ENCODE measurements around the gene SLC38A6. TPM values are rescaled to one million over a fixed set of nuclear protein-coding genes. Genes with fewer than 3 reads are reported as not detected.

The SLC38A6 gene
- total RNA-seq, 2 donors from 2014 or later: 8.7 to 11.8 TPM

DNA sequence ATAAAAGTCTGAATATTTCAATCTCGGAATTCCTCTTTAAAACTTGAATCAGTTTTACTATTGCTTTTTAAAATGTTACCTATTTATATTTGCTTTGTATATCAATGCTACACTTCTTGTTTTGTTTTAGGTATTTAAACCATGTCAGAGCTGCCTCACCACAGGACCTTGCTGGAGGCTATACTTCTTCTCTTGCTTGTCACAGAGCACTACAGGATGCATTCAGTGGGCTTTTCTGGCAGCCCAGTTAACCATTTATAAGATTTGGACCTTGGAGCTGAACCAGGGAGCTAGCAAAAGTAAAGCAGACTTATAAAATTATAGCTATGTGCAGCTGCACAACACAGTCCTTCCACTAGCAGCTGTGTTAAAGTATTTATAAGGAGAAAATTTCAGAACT lies 12.9 kb upstream of the SLC38A6 start:
- no peaks in the 10 kb centered on the region for H3K27me3 Mint-ChIP-seq
- H3K4me1 Mint-ChIP-seq: peaks cover 5% of the 10 kb centered on the region
- peaks cover 6% of the 10 kb centered on the region for H3K36me3 Mint-ChIP-seq (ENCODE audit: low read depth)
- no peak for ATAC-seq (replicated peaks)
- H3K9me3 Mint-ChIP-seq: no peaks in the 10 kb centered on the region
- no peak overlapping the region for H3K27ac Mint-ChIP-seq
- no peak overlapping the region for H3K4me3 Mint-ChIP-seq

DNA sequence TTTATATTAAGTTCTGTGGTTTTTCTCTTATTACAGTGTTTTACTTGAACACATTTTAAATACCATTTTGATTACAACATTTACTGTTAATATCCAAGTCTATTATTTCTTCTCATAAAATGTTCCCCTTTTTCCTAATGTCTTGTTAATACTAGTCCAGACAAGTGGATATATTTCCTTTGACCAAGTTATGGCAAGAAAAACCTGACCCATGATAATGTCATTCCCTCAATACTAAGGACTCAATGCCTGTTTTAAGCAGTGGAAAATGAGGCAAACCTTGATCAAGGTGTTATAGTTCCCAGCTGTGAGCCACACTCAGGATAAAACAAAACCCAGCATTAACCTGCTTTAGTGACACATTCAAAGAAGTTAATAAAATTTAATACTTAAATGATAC lies 12.4 kb upstream of the SLC38A6 start:
- Mint-ChIP-seq H3K4me1 (peaks cover 5% of the 10 kb centered on the region), H3K27ac (no peak overlapping the region), H3K9me3 (no peaks in the 10 kb centered on the region), H3K36me3 (ENCODE audit: low read depth) (peaks cover 6% of the 10 kb centered on the region), H3K4me3 (no peak overlapping the region), H3K27me3 (no peaks in the 10 kb centered on the region)
- ATAC-seq (replicated peaks): no peak

DNA sequence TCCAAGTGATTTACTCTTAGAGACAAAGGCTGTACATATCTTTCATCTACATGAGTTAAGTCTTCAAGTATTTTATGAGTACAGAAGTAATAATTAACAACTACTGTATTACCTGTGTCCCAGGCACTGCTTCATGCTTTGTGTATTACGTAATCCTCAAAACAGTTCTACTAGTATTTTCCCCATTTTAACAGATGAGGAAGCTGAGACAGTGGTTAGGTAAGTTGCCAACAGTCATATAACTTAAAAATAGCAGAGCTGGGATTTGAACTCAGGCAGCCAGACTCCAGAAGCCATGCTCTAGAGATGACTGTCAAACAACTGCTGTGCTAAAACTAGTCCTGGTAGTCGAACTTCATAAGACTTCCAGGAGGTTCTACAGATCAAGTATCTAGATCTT lies 10.9 kb upstream of the SLC38A6 start:
- H3K4me3 Mint-ChIP-seq: no peak overlapping the region
- H3K27ac Mint-ChIP-seq: no peak overlapping the region
- H3K9me3 Mint-ChIP-seq: no peaks in the 10 kb centered on the region
- no peak for ATAC-seq (replicated peaks)
- no peaks in the 10 kb centered on the region for H3K27me3 Mint-ChIP-seq
- peaks cover 13% of the 10 kb centered on the region for H3K36me3 Mint-ChIP-seq (ENCODE audit: low read depth)
- peaks cover 5% of the 10 kb centered on the region for H3K4me1 Mint-ChIP-seq

DNA sequence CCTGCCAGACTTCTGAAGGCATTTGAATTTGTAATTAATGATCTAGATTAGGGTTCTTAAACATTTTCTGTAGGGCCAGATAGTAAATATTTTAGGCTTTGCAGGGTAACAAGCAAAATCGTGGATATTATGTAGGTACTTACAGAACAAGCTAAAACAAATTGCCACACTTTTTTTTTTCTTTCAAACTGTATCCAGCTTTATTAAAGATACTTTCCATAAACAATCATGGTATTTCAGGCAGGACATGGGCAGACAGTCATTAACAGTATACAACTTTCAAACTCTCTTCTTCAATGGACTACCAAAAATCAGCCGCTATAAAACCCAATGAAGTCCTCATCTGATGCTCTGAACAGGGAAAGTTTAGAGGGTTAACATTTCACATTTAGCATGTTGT lies 9.8 kb upstream of the SLC38A6 start:
- H3K4me1 Mint-ChIP-seq: no peaks in the 10 kb centered on the region
- H3K9me3 Mint-ChIP-seq: no peaks in the 10 kb centered on the region
- no peak overlapping the region for H3K4me3 Mint-ChIP-seq
- peaks cover 16% of the 10 kb centered on the region for H3K36me3 Mint-ChIP-seq (ENCODE audit: low read depth)
- ATAC-seq (replicated peaks): no peak
- H3K27me3 Mint-ChIP-seq: no peaks in the 10 kb centered on the region
- H3K27ac Mint-ChIP-seq: no peak overlapping the region

DNA sequence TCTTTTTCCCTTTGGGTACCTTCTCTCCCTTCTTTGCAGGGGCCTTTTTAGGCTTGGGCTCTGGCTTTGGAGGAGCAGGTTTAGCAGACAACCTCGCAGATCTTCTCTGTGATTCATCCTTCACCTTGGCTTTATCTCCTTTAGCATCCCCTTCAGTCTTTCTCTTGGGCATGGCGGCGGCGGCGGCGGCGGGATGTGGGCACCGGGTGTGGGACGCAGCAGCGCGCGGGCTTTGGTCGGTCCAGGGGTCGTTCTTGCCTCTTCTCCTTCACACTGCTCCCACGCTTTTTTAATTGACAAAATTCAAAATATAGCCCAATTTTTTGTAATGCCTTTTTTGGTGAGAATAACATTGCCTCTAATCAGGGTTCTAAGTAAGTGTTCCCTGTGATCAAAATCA lies 8.8 kb upstream of the SLC38A6 start:
- no peak overlapping the region for H3K4me3 Mint-ChIP-seq
- H3K4me1 Mint-ChIP-seq: no peaks in the 10 kb centered on the region
- H3K27ac Mint-ChIP-seq: no peak overlapping the region
- H3K27me3 Mint-ChIP-seq: no peaks in the 10 kb centered on the region
- no peak for ATAC-seq (replicated peaks)
- peaks cover 26% of the 10 kb centered on the region for H3K36me3 Mint-ChIP-seq (ENCODE audit: low read depth)
- H3K9me3 Mint-ChIP-seq: no peaks in the 10 kb centered on the region

DNA sequence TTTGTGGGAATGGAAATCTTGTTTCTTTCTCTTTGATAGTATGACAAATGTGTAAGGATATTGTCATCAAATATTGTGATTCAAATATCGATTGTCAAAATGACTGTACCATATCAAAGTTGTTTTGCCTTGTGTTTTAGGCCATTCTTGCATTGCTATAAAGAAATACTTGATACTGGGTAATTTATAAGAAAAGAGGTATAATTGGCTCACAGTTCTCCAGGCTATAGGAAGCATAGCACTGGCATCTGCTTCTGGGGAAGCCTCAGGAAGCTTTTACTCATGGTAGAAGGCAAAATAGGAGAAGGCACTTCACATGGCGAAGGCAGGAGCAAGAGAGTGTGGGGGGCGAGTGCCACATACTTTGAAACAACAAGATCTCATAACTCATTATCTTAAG lies 8.0 kb upstream of the SLC38A6 start:
- no peak overlapping the region for H3K27ac Mint-ChIP-seq
- peaks cover 33% of the 10 kb centered on the region for H3K36me3 Mint-ChIP-seq (ENCODE audit: low read depth)
- no peaks in the 10 kb centered on the region for H3K9me3 Mint-ChIP-seq
- H3K4me1 Mint-ChIP-seq: no peaks in the 10 kb centered on the region
- H3K27me3 Mint-ChIP-seq: no peaks in the 10 kb centered on the region
- no peak for ATAC-seq (replicated peaks)
- no peak overlapping the region for H3K4me3 Mint-ChIP-seq

DNA sequence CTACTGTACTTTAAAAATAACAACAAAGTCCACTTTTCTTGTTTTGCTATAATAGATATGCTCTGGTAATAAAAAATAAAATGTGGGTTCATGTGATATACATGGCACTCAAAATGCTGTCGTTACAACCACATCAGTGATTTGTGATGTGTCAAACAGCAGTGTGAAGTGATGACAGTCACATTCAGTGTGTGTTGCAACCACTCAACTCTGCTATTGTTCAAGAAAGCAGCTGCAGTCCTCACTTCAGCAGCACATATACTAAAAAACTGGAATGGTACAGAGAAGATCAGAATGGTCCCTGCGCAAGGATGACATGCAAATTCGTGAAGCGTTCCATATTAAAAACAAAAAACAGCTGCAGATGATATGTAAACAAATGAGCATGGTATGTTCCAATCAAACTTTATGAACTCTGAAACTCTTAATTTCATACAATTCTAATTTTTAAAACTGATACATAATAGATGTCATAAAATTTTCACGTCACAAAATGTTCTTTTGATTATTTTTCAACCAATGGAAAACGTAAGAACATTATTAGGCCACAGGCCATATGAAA lies 6.9 kb upstream of the SLC38A6 start:
- no peaks in the 10 kb centered on the region for H3K27me3 Mint-ChIP-seq
- H3K4me1 Mint-ChIP-seq: peaks cover under 1% of the 10 kb centered on the region
- H3K4me3 Mint-ChIP-seq: no peak overlapping the region
- peaks cover 41% of the 10 kb centered on the region for H3K36me3 Mint-ChIP-seq (ENCODE audit: low read depth)
- no peak for ATAC-seq (replicated peaks)
- no peak overlapping the region for H3K27ac Mint-ChIP-seq
- no peaks in the 10 kb centered on the region for H3K9me3 Mint-ChIP-seq

DNA sequence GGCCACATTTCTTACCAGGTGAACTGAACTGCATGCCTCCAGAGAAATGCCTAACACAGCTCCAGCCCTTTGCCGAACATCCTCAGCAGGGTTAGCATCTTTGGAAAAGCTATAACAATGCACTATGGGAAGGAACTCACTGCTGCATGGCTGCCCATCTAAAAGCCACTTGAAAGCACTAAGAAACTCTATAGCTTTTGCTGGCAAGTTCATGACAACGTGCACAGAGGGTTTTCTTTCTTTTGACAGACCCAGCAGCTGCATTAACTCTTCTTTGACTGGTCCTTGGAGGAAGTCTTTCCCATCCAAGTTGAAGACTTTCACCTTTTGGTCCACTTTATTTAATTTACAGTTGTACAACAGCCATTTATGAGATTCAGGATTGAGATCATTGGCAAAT lies 5.5 kb upstream of the SLC38A6 start:
- H3K27me3 Mint-ChIP-seq: no peaks in the 10 kb centered on the region
- peaks cover 47% of the 10 kb centered on the region for H3K36me3 Mint-ChIP-seq (ENCODE audit: low read depth)
- H3K4me3 Mint-ChIP-seq: no peak overlapping the region
- H3K9me3 Mint-ChIP-seq: no peaks in the 10 kb centered on the region
- peaks cover 10% of the 10 kb centered on the region for H3K4me1 Mint-ChIP-seq
- ATAC-seq (replicated peaks): no peak
- no peak overlapping the region for H3K27ac Mint-ChIP-seq

DNA sequence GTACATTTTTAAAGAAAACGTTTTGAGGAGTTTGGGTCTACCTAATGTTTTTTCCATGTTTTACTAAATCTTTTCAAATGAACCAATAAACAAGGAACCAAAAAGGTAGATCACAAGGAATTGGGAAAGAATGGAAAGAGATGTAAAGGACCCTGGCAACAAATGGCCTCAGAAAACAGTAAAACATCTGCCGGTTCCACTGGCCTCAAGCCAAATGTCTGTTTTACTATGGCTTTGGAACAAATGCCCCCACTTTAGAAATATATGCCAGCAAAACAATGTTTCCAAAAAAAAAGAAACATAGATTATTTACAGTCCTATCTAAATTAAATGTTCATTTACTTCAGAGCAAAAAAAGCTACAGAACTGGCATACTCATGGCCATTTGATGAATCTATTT lies 3.2 kb upstream of the SLC38A6 start:
- Mint-ChIP-seq H3K4me1 (peaks cover 10% of the 10 kb centered on the region), H3K4me3 (peak overlapping the region; percentile 33), H3K36me3 (ENCODE audit: low read depth) (peaks cover 41% of the 10 kb centered on the region), H3K9me3 (no peaks in the 10 kb centered on the region), H3K27me3 (no peaks in the 10 kb centered on the region), H3K27ac (peak overlapping the region; percentile 10)
- ATAC-seq (replicated peaks): no peak

DNA sequence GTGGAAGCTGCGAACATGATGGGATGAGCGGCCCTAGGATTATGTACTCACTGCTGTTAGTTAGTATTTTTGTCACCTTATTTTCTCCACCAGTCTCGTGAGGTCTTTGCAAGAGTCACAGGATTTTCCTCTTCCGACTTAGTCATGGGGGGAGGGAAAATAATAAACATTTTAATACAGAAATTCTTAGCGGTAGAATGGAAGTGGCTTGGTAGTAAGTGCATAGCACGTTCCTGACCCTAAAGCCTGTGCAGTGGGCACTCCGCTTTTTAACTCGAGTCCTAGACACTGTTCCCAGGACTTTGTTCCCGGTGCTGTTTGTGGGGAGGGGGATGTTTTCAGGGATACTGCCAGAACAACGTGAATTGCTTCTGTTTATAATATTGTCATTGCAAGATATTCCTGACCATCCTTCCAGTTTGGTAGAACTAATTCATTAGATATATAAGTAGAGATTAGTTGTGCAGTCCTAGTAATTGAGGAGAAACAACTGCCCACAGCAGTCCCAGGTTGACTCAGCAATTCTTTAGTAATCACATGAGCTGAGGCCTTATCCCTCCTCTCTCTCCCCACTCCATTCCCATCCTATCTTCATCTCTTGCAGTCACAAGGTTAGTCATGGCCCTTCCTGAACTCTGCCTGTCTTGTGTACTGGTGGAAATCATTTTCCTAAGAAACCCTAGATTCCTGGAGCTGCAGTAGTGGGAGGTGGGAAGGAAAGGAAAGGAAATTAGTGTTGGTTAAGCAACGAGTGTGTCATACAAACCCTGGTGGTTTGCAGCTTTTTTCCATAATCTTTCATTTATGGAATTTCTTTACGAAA lies 799 bp downstream of the SLC38A6 start:
- Mint-ChIP-seq H3K4me3 (no peak overlapping the region), H3K27me3 (no peaks in the 10 kb centered on the region), H3K27ac (no peak overlapping the region), H3K36me3 (ENCODE audit: low read depth) (peaks cover 43% of the 10 kb centered on the region), H3K4me1 (peaks cover 10% of the 10 kb centered on the region), H3K9me3 (no peaks in the 10 kb centered on the region)
- no peak for ATAC-seq (replicated peaks)

DNA sequence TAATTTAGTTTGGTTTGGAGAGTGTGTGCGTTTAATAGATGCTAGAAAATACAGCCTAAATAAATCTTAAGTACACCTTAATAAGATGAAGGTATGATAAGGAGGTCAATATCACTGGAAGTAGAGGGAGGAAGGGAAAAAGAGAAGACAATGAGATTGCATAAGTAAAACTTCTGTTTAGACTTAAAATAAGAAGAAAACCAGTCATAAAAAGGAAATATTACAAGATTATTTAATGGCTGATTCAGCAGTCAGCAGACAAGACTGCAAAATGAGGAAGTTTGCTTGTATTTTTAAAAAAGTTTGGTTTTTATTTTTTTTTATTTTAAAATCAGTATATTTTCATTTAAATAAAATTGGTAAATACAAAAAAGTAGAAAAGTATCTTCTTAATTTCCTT lies 3.2 kb downstream of the SLC38A6 start:
- H3K9me3 Mint-ChIP-seq: no peaks in the 10 kb centered on the region
- peaks cover 29% of the 10 kb centered on the region for H3K36me3 Mint-ChIP-seq (ENCODE audit: low read depth)
- H3K4me1 Mint-ChIP-seq: peaks cover 8% of the 10 kb centered on the region
- no peak overlapping the region for H3K4me3 Mint-ChIP-seq
- no peak overlapping the region for H3K27ac Mint-ChIP-seq
- no peak for ATAC-seq (replicated peaks)
- H3K27me3 Mint-ChIP-seq: no peaks in the 10 kb centered on the region

DNA sequence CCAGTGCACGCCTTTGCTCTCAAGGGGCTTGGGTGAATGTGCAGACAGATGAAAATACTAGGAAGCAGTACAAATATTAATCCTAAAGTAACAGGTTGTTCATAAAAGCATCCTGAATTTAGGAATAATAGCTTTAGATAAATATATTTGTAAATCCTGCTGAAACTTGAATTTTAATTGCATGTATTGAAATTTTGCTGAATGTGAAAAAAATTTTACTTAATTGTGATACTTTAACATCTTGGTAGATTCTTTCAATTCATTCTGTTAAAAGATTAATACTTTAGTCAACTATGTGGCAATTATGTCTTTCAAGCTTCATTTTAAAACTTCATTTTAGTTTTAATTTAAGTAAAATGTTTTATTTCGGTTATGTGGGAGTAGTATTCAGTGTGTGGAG lies 5.5 kb downstream of the SLC38A6 start:
- no peak overlapping the region for H3K4me3 Mint-ChIP-seq
- ATAC-seq (replicated peaks): no peak
- H3K9me3 Mint-ChIP-seq: no peaks in the 10 kb centered on the region
- H3K27me3 Mint-ChIP-seq: no peaks in the 10 kb centered on the region
- peaks cover 23% of the 10 kb centered on the region for H3K36me3 Mint-ChIP-seq (ENCODE audit: low read depth)
- no peak overlapping the region for H3K27ac Mint-ChIP-seq
- no peaks in the 10 kb centered on the region for H3K4me1 Mint-ChIP-seq

DNA sequence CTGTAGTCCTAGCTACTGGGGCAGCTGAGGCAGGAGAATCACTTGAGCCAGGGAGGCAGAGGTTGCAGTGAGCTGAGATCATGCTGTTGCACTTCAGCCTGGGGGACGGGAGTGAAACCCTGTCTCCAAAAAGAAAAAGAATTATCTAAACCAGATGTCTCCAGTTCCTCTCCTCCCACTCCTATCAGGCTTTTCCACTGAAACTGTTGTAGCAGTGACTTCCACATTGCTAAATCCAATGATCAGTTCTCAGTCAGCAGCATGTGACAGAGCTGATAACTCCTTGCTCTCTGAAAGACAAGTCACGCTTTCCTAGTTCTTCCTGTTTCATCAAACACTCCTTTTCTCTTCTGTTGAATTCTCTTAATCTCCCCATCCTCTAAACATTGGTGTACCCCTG lies 8.6 kb downstream of the SLC38A6 start:
- Mint-ChIP-seq H3K9me3 (no peaks in the 10 kb centered on the region), H3K4me3 (no peak overlapping the region), H3K27ac (no peak overlapping the region), H3K36me3 (ENCODE audit: low read depth) (peaks cover 28% of the 10 kb centered on the region), H3K4me1 (no peaks in the 10 kb centered on the region), H3K27me3 (no peaks in the 10 kb centered on the region)
- ATAC-seq (replicated peaks): no peak

DNA sequence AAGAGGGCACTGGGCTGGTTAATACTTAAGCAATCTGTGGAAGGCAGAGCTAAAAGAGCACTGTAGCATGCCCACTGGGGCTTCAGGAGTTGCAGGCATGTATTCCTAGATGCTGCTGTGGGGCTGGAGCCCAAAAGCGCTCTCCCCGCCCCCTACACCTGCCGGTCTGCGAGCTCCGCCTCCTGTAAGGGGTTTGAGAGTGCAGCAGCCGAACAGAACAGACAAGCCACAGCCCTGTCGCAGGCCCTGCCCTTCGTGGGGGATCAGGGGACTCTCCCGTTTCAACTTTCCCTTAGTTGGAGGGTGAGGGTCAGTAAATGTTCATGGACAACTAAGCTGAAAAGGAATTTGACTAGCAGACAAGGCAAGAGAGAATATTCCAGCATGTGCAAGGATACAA lies 17.6 kb downstream of the SLC38A6 start:
- H3K36me3 Mint-ChIP-seq (ENCODE audit: low read depth): peaks cover 6% of the 10 kb centered on the region
- no peak overlapping the region for H3K4me3 Mint-ChIP-seq
- no peaks in the 10 kb centered on the region for H3K27me3 Mint-ChIP-seq
- H3K27ac Mint-ChIP-seq: no peak overlapping the region
- ATAC-seq (replicated peaks): no peak
- H3K4me1 Mint-ChIP-seq: no peaks in the 10 kb centered on the region
- no peaks in the 10 kb centered on the region for H3K9me3 Mint-ChIP-seq

DNA sequence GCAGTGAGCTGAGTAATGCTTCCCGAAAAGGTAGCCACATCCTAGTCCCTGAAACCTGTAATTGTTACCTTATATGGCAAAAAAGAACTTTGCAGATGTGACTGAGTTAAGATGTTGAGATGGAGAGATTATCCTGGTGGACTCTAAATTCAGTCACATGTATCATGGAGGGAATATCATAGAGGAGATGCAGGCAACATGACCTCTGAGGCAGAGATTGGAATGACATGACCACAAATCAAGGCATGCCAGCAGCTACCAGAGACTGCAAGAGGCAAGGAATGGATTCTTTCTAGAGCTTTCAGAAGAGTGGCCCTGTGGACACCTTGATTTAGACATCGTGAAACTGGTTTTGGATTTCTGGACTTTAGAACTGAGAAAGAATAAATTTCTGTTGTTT lies 18.5 kb downstream of the SLC38A6 start:
- no peak for ATAC-seq (replicated peaks)
- peaks cover 4% of the 10 kb centered on the region for H3K9me3 Mint-ChIP-seq

More for the DNA sequence above, 18.5 kb downstream of the SLC38A6 start:
- Mint-ChIP-seq H3K4me1 (no peaks in the 10 kb centered on the region), H3K27ac (no peak overlapping the region), H3K27me3 (no peaks in the 10 kb centered on the region), H3K36me3 (ENCODE audit: low read depth) (peaks cover 6% of the 10 kb centered on the region), H3K4me3 (no peak overlapping the region)

All from activated T-helper 17 cell treated with anti-CD3 and anti-CD28 coated beads, Interleukin-2, amount 50 U/mL, for 72 hours (primary cell).